Endodermal cell (in vitro differentiated cells): Measurements from ENCODE around the gene WDFY1. TPM values are rescaled to one million over a fixed set of nuclear protein-coding genes. Genes with fewer than 3 reads are reported as not detected.

Source experiments
- DNase-seq: peaks from one replicate; pipeline ENCODE4 v3.0.0-alpha.2; 2017
- H3K27ac ChIP-seq: 2 replicates; pipeline ENCODE4 v1.5.1; 2013; ENCODE audit warnings: mild to moderate bottlenecking, low read depth, low read length, moderate library complexity
- H3K27me3 ChIP-seq: 2 replicates; pipeline ENCODE4 v1.6.1; 2013; ENCODE audit warnings: mild to moderate bottlenecking, low read length, moderate library complexity; ENCODE audit not compliant: insufficient read depth, control insufficient read depth, poor library complexity, severe bottlenecking
- H3K36me3 ChIP-seq: 2 replicates; pipeline ENCODE4 v1.7.0; 2013; ENCODE audit warnings: mild to moderate bottlenecking, low read length, moderate library complexity; ENCODE audit not compliant: control insufficient read depth, insufficient read depth
- H3K4me1 ChIP-seq: one replicate; pipeline ENCODE4 v1.7.0; 2013; ENCODE audit warnings: low read length; ENCODE audit not compliant: control insufficient read depth, insufficient read depth
- H3K4me3 ChIP-seq: 2 replicates; pipeline ENCODE4 v1.5.1; 2013; ENCODE audit warnings: mild to moderate bottlenecking, low read length, moderate library complexity
- H3K9ac ChIP-seq: 2 replicates; pipeline ENCODE4 v1.6.1; 2013; ENCODE audit warnings: mild to moderate bottlenecking, low read length, moderate library complexity; ENCODE audit not compliant: poor library complexity, severe bottlenecking; ENCODE audit errors: extremely low read depth
- H3K9me3 ChIP-seq: 2 replicates; pipeline ENCODE4 v1.6.1; 2013; ENCODE audit warnings: mild to moderate bottlenecking, low read length, moderate library complexity; ENCODE audit not compliant: control insufficient read depth
- H3K27ac Mint-ChIP-seq: 2 replicates; pipeline ENCODE4 v1.8.0; 2020; ENCODE audit warnings: mixed read lengths
- H3K27me3 Mint-ChIP-seq: 2 replicates; pipeline ENCODE4 v1.8.0; 2021; ENCODE audit warnings: mild to moderate bottlenecking, mixed read lengths; ENCODE audit not compliant: insufficient read depth
- H3K36me3 Mint-ChIP-seq: 2 replicates; pipeline ENCODE4 v1.8.0; 2020; ENCODE audit warnings: low read depth, mixed read lengths
- H3K4me1 Mint-ChIP-seq: 2 replicates; pipeline ENCODE4 v1.8.0; 2020; ENCODE audit warnings: mixed read lengths
- H3K4me3 Mint-ChIP-seq: 2 replicates; pipeline ENCODE4 v1.8.0; 2020; ENCODE audit warnings: mild to moderate bottlenecking, moderate library complexity, mixed read lengths
- H3K9me3 Mint-ChIP-seq: 2 replicates; pipeline ENCODE4 v1.8.0; 2020; ENCODE audit warnings: mild to moderate bottlenecking, mixed read lengths
- CTCF ChIP-seq: fragments of 200-600 bp; sonication (generic); conservative IDR thresholded peaks from 2 replicates; pipeline ENCODE4 v1.5.0; 2021; ENCODE audit warnings: antibody characterized with exemption, mild to moderate bottlenecking
- WGBS, 2 experiments: methylation state at CpG; one replicate each; pipeline versions ENCODE4 v1.1.5 to v1.1.7; 2013; ENCODE audit warnings: missing lambda C conversion rate in 2 of 2, mixed read lengths in 1 of 2; ENCODE audit not compliant: insufficient coverage in 1 of 2, insufficient read length in 1 of 2; 5-methylcytosine and 5-hydroxymethylcytosine counted together
- total RNA-seq, 2 donors: library from RNA; stranded (reverse); fragmentation: NEBNext Ultra II Directional in 1 of 2; extraction: Animal tissue kit (Norgen Biotek cat#: 25700) in 1 of 2; gene quantifications; 2 replicates in 1 of 2; 3 replicates in 1 of 2; pipeline ENCODE4 v1.2.1, GENCODE V29; 2021

The WDFY1 gene
- total RNA-seq, 2 donors from 2014 or later = 61.9 to 69.7 TPM

- Histone ChIP-seq H3K4me3 (no peak overlapping the region), H3K36me3 (peaks cover 99% of the 10 kb centered on the region), H3K27ac (no peak overlapping the region), H3K9me3 (no peaks in the 10 kb centered on the region), H3K27me3 (no peaks in the 10 kb centered on the region), H3K4me1 (no peaks in the 10 kb centered on the region), H3K9ac (no peak overlapping the region)
- Mint-ChIP-seq H3K4me3 (no peak overlapping the region), H3K27me3 (no peaks in the 10 kb centered on the region), H3K36me3 (peaks cover 70% of the 10 kb centered on the region), H3K27ac (no peak overlapping the region), H3K4me1 (peaks cover 9% of the 10 kb centered on the region), H3K9me3 (no peaks in the 10 kb centered on the region)
- no peak for TF ChIP-seq CTCF
- WGBS, 2 experiments = 90 to 91% methylated on average over 11 to 12 of the region's 12 CpGs
- no peak for DNase-seq
Measured at GRCh38 chr2:223991611-223992010, 46.5 kb upstream of the WDFY1 start.

- no peak overlapping the region for H3K27ac Mint-ChIP-seq
Measured at GRCh38 chr2:223989856-223990232, 44.7 kb upstream of the WDFY1 start.

GRCh38 chr2:223989206-223989855 lies 44.2 kb upstream of the WDFY1 start:
- no peak overlapping the region for H3K27ac Mint-ChIP-seq
- no peak for DNase-seq

More at GRCh38 chr2:223989856-223990232, 44.7 kb upstream of the WDFY1 start:
- no peaks in the 10 kb centered on the region for H3K9me3 Mint-ChIP-seq
- Histone ChIP-seq H3K27ac (no peak overlapping the region), H3K9ac (no peak overlapping the region), H3K4me3 (no peak overlapping the region), H3K36me3 (peaks cover 100% of the 10 kb centered on the region), H3K9me3 (no peaks in the 10 kb centered on the region), H3K27me3 (no peaks in the 10 kb centered on the region), H3K4me1 (no peaks in the 10 kb centered on the region)
- DNase-seq = no peak
- peaks cover 67% of the 10 kb centered on the region for H3K36me3 Mint-ChIP-seq
- H3K4me1 Mint-ChIP-seq = peaks cover 9% of the 10 kb centered on the region
- no peaks in the 10 kb centered on the region for H3K27me3 Mint-ChIP-seq
- 83 to 93% methylated on average over 1 to 3 of the region's 3 CpGs for WGBS, 2 experiments
- H3K4me3 Mint-ChIP-seq = no peak overlapping the region
- TF ChIP-seq CTCF = no peak

More at GRCh38 chr2:223989206-223989855, 44.2 kb upstream of the WDFY1 start:
- TF ChIP-seq CTCF = peak; percentile 57
- Histone ChIP-seq H3K9me3 (no peaks in the 10 kb centered on the region), H3K27ac (no peak overlapping the region), H3K36me3 (peaks cover 100% of the 10 kb centered on the region), H3K9ac (no peak overlapping the region), H3K27me3 (no peaks in the 10 kb centered on the region), H3K4me3 (no peak overlapping the region), H3K4me1 (no peaks in the 10 kb centered on the region)
- H3K9me3 Mint-ChIP-seq = no peaks in the 10 kb centered on the region
- peaks cover 9% of the 10 kb centered on the region for H3K4me1 Mint-ChIP-seq
- H3K27me3 Mint-ChIP-seq = no peaks in the 10 kb centered on the region
- H3K36me3 Mint-ChIP-seq = peaks cover 70% of the 10 kb centered on the region
- whole genome bisulfite sequencing, 2 experiments = 92 to 93% methylated on average over 10 of the region's 10 CpGs
- H3K4me3 Mint-ChIP-seq = no peak overlapping the region
